HEK293T (cell line): Measurements from ENCODE around the gene ST3GAL6.

Experiments used
- ELF4 ChIP-seq: fragments of 450-650 bp; IDR thresholded peaks from 2 replicates; pipeline ENCODE4 v1.6.1; 2017; ENCODE audit warnings: antibody characterized with exemption
- SP1 ChIP-seq: fragments of 450-650 bp; IDR thresholded peaks from 2 replicates; pipeline ENCODE4 v1.6.1; 2017

GRCh38 chr3:98782824-98783500, 19.8 kb downstream of the ST3GAL6 start:
- no peak for TF ChIP-seq SP1
- no peak for TF ChIP-seq ELF4
